ENCODE data around the gene ARMS2. TPM values are rescaled to one million over a fixed set of nuclear protein-coding genes. Genes with fewer than 3 reads are reported as not detected.

ARMS2 gene
- total RNA-seq, 1 donor from 2014 or later: not detected

DNA sequence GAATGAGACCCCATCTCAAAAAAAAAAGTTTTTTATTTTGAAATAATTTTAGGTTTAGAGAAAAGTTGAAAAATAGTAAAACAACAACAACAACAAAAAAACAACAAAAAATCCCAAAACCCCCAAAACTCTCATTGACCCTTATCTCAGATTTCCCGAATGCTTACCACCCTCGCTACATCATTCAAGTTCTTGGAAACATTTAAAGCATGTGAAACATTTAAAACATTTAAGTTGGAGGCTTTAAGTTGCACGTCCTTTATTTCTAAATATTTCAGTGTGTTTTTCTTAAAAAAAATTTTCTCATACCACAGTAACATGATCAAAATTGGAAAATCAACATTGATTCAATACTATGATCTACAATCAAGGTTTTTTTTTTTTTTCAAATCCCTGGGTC lies 382 bp upstream of the ARMS2 start:
- no peak for TF ChIP-seq CTCF (IDR thresholded peaks at IDR 0.05)
- H3K36me3 ChIP-seq: no peaks in the 10 kb centered on the region
- DNase-seq (no peak), ATAC-seq (no peak)
- H3K27ac ChIP-seq: no peak overlapping the region
- no peaks in the 10 kb centered on the region for H3K9me3 ChIP-seq
- H3K27me3 ChIP-seq: no peaks in the 10 kb centered on the region
- H3K4me1 ChIP-seq: no peaks in the 10 kb centered on the region
- H3K4me3 ChIP-seq: no peak overlapping the region
- intact Hi-C loops (cut with DNase I): no loop called here

DNA sequence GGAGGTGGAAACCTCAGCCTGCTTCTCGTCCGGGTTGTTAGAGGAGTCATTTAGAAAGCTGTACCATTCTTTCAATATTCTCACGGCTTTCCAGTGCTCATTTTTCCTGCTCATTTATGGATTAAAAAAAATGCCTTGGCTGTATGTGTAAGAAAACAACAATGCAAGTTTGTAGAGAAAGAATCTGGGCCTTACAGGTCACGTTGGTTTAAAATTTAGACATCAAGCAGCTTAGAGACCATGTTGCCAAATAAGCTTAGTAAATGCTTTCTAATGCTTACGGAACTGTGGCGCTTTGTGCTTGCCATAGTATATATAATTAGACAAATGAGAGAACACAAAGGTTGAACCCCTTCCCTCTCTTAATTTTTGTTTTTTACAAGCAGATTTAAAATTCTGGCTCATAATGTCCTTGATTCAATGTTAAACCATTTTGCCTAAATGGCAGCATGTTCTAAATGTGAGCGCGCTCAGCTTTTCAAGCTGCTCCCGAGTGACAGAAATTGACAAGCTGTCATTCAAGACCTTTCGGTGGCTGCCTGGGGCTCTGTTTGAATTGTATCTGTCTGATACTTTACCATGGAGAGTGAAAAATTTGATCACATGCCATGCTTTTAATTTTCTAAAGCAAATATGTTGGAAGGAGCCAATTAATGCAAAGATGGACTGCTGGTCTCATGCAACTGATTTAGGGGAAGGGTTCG lies 1.1 kb downstream of the ARMS2 start:
- H3K4me3 ChIP-seq: no peak overlapping the region
- H3K4me1 ChIP-seq: peaks cover 3% of the 10 kb centered on the region
- no peaks in the 10 kb centered on the region for H3K36me3 ChIP-seq
- intact Hi-C loops (cut with DNase I): no loop called here
- DNase-seq (no peak), ATAC-seq (no peak)
- no peaks in the 10 kb centered on the region for H3K9me3 ChIP-seq
- H3K27me3 ChIP-seq: no peaks in the 10 kb centered on the region
- no peak for TF ChIP-seq CTCF (IDR thresholded peaks at IDR 0.05)
- H3K27ac ChIP-seq: no peak overlapping the region

- peaks cover 7% of the 10 kb centered on the region for H3K4me1 ChIP-seq
- ATAC-seq (no peak), DNase-seq (no peak)
- no peaks in the 10 kb centered on the region for H3K36me3 ChIP-seq
- TF ChIP-seq CTCF (IDR thresholded peaks at IDR 0.05): no peak
- H3K27me3 ChIP-seq: no peaks in the 10 kb centered on the region
- no peaks in the 10 kb centered on the region for H3K9me3 ChIP-seq
- intact Hi-C loops (cut with DNase I): no loop called here
- no peak overlapping the region for H3K4me3 ChIP-seq
- no peak overlapping the region for H3K27ac ChIP-seq
Observed at GRCh38 chr10:122457934-122458333, 3.5 kb downstream of the ARMS2 start.

DNA sequence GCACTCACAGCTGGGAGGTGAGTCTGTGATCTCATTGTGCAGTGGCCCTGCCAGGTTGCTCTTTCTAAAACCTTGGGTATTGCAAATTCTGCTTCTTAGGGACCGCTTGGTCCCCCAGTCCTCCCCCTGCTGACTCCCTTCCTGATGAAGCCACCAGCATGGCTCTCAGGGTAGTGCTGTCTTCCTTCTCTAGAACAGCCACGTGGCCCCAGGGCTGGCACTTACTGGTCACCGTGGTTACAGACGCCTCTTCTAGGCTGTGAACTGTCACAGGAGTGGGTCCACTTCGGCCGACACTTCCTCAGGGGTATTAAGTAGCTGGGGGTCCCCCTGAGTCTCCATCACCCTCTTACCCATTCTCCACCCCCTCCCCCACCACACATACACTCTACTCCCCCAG lies 4.2 kb downstream of the ARMS2 start:
- H3K36me3 ChIP-seq: no peaks in the 10 kb centered on the region
- H3K27ac ChIP-seq: no peak overlapping the region
- DNase-seq (no peak), ATAC-seq (no peak)
- TF ChIP-seq CTCF (IDR thresholded peaks at IDR 0.05): no peak
- H3K27me3 ChIP-seq: no peaks in the 10 kb centered on the region
- no peak overlapping the region for H3K4me3 ChIP-seq
- no peaks in the 10 kb centered on the region for H3K9me3 ChIP-seq
- intact Hi-C loops (cut with DNase I): no loop called here
- peaks cover 10% of the 10 kb centered on the region for H3K4me1 ChIP-seq

DNA sequence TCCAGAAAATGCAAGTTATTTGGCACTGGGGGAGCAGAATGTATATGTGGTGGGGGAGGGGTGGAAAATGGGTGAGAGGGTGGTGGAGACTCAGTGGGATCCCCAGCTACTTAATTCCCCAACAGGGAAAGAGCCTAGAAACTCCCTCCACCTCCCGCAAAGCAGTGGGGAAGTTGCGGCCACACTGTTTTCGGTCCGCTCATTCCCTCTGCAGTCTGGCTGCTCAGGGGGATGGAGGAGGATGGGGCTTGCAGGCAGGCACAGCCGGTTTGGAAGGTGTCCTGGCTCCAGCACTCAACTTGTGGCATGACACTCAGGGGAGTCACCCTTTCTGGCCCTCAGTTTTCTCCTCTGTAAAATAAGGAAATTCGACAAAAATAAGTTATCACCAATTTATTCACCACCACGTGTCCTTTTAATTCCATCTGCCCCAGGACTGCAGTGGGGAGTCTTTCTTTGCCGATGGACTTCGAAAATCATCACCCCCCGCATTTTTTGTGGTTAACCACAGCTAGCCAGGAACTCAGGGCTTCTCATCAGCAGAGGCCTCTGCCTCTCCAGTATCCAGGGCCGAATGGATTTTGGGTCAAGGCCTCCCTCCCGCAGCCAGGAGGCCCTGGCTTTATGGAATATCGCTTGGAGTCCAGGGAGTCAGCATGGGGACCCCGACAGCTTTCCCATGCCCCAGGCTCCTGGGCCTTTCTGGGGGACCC lies 5.3 kb downstream of the ARMS2 start:
- no peaks in the 10 kb centered on the region for H3K36me3 ChIP-seq
- peaks cover 14% of the 10 kb centered on the region for H3K4me1 ChIP-seq
- DNase-seq (no peak), ATAC-seq (no peak)
- no peaks in the 10 kb centered on the region for H3K9me3 ChIP-seq
- intact Hi-C loops (cut with DNase I): no loop called here
- no peaks in the 10 kb centered on the region for H3K27me3 ChIP-seq
- H3K27ac ChIP-seq: no peak overlapping the region
- TF ChIP-seq CTCF (IDR thresholded peaks at IDR 0.05): no peak
- H3K4me3 ChIP-seq: no peak overlapping the region
